HepG2 (cell line): Measurements from ENCODE around the gene SMIM43. TPM values are rescaled to one million over a fixed set of nuclear protein-coding genes. Genes with fewer than 3 reads are reported as not detected.

Experiments
- ATAC-seq: fragments of 200-7000 bp; cut with Tn5 transposase; 3 replicates; pipeline ENCODE4 v1.9.1; 2020; ENCODE audit warnings: mild to moderate bottlenecking, moderate library complexity
- BruUV-seq: library from RNA; stranded (reverse); fragments of 400-500 nt; replicated peaks from 2 replicates; lab custom pipeline; 2021; lab: Mats Ljungman, UMichigan
- CTCF ChIA-PET: fragments of 300-600 bp; formaldehyde crosslinking; extraction: SDS; loops from one replicate; lab custom pipeline; 2021; ENCODE audit warnings: low total read pairs, inconsistent platforms, low intra/inter-chr PET ratio; lab: Yijun Ruan, JAX
- POLR2A ChIA-PET: fragments of 350-600 bp; sonication (Branson Sonifier 250); formaldehyde crosslinking; loops from one replicate; lab custom pipeline; 2020; ENCODE audit warnings: antibody characterized with exemption, inconsistent platforms; lab: Yijun Ruan, JAX
- DNase-seq: peaks from one replicate; pipeline ENCODE4 v3.0.0-alpha.2; 2015; ENCODE audit warnings: low spot score
- FAIRE-seq: peaks from 3 replicates; lab custom pipeline; 2011; peaks lifted over from hg19 to GRCh38; lab: Jason Lieb, UNC
- H2AFZ ChIP-seq: one replicate; pipeline ENCODE4 v1.6.1; 2011; ENCODE audit warnings: low read length, inconsistent platforms
- H3K27ac ChIP-seq: fragments of 300-600 bp; 3 replicates; pipeline ENCODE4 v1.8.0; 2011; ENCODE audit warnings: mixed run types, mild to moderate bottlenecking, mixed read lengths, low read length, inconsistent platforms; ENCODE audit not compliant: insufficient read depth; ENCODE audit errors: extremely low read length
- H3K27me3 ChIP-seq, 2 experiments: fragments of 200-600 bp in 1 of 2; 2 replicates in 1 of 2; 3 replicates in 1 of 2; pipeline versions ENCODE4 v1.6.0 to v1.8.0; 2011; ENCODE audit warnings: low read length in 2 of 2, mild to moderate bottlenecking in 2 of 2, moderate library complexity in 2 of 2, inconsistent platforms in 1 of 2; ENCODE audit not compliant: insufficient read depth in 2 of 2, control insufficient read depth in 1 of 2
- H3K36me3 ChIP-seq, 2 experiments: fragments of 200-600 bp in 1 of 2; replicated peaks in 1 of 2; 2 replicates in 1 of 2; 3 replicates in 1 of 2; pipeline versions ENCODE4 v1.5.1 to v1.8.0; 2011; ENCODE audit warnings: low read length in 2 of 2, inconsistent platforms in 1 of 2; ENCODE audit not compliant: insufficient read depth in 2 of 2, control insufficient read depth in 1 of 2
- H3K4me1 ChIP-seq: 2 replicates; pipeline ENCODE4 v1.5.1; 2012; ENCODE audit warnings: low read length, inconsistent platforms; ENCODE audit not compliant: insufficient read depth
- H3K4me2 ChIP-seq: 2 replicates; pipeline ENCODE4 v1.6.0; 2011; ENCODE audit warnings: low read depth, low read length, inconsistent platforms
- H3K4me3 ChIP-seq, 3 experiments: fragments of 200-600 bp in 1 of 3; sonication (generic), shearing (Covaris generic) in 1 of 3; replicated peaks in 1 of 3; 2 replicates each; pipeline ENCODE4 v1.5.1; 2011 to 2016; ENCODE audit warnings: low read length in 3 of 3, inconsistent platforms in 2 of 3, low read depth in 2 of 3, mild to moderate bottlenecking in 2 of 3, control low read depth in 1 of 3, mixed read lengths in 1 of 3; ENCODE audit not compliant: insufficient read depth in 1 of 3
- H3K79me2 ChIP-seq: one replicate; pipeline ENCODE4 v1.6.1; 2011; ENCODE audit warnings: low read length, inconsistent platforms; ENCODE audit not compliant: insufficient read depth
- H3K9ac ChIP-seq: 2 replicates; pipeline ENCODE4 v1.6.0; 2011; ENCODE audit warnings: mild to moderate bottlenecking, low read depth, low read length, inconsistent platforms; ENCODE audit not compliant: insufficient read depth
- H3K9me3 ChIP-seq: 2 replicates; pipeline ENCODE4 v1.5.1; 2012; ENCODE audit warnings: mild to moderate bottlenecking, low read length
- H4K20me1 ChIP-seq: 2 replicates; pipeline ENCODE4 v1.6.0; 2011; ENCODE audit warnings: inconsistent platforms, mild to moderate bottlenecking, low read length, moderate library complexity; ENCODE audit not compliant: insufficient read depth
- GLMP ChIP-seq: sonication (generic); formaldehyde crosslinking; IDR thresholded peaks from 2 replicates; pipeline ENCODE4 v1.9.0; 2021; ENCODE audit warnings: missing genetic modification reagents, mild to moderate bottlenecking, borderline replicate concordance
- HMGXB3 ChIP-seq: sonication (generic); formaldehyde crosslinking; IDR thresholded peaks from 2 replicates; pipeline ENCODE4 v1.4.0; 2020; ENCODE audit warnings: missing genetic modification reagents, borderline replicate concordance
- HNF1B ChIP-seq: sonication (generic); formaldehyde crosslinking; IDR thresholded peaks from 2 replicates; pipeline ENCODE4 v1.5.1; 2020; ENCODE audit warnings: mild to moderate bottlenecking, moderate library complexity, missing genetic modification reagents
- KAT8 ChIP-seq: IDR thresholded peaks from 2 replicates; pipeline ENCODE4 v1.6.1; 2016; ENCODE audit warnings: missing genetic modification reagents, missing compliant biosample characterization
- MTF1 ChIP-seq: sonication (generic); formaldehyde crosslinking; IDR thresholded peaks from 2 replicates; pipeline ENCODE4 v1.5.0; 2020; ENCODE audit warnings: missing genetic modification reagents
- POLR2G ChIP-seq: fragments of 200-400 bp; formaldehyde crosslinking; IDR thresholded peaks from 2 replicates; pipeline ENCODE4 v1.6.1; 2018; ENCODE audit warnings: mild to moderate bottlenecking, low read depth, low read length, moderate library complexity
- RBFOX2 ChIP-seq: fragments of 200-400 bp; formaldehyde crosslinking; IDR thresholded peaks from 2 replicates; pipeline ENCODE4 v1.6.1; 2017; ENCODE audit warnings: low read depth, mild to moderate bottlenecking, low read length
- ZNF17 ChIP-seq: sonication (generic); formaldehyde crosslinking; IDR thresholded peaks from 2 replicates; pipeline ENCODE4 v1.5.0; 2020; ENCODE audit warnings: mild to moderate bottlenecking, missing genetic modification reagents
- ZNF230 ChIP-seq: sonication (generic); formaldehyde crosslinking; IDR thresholded peaks from 2 replicates; pipeline ENCODE4 v1.4.0; 2020; ENCODE audit warnings: mild to moderate bottlenecking, missing genetic modification reagents
- ZNF562 ChIP-seq: sonication (generic); formaldehyde crosslinking; IDR thresholded peaks from 2 replicates; pipeline ENCODE4 v1.8.0; 2022; ENCODE audit warnings: missing genetic modification reagents, borderline replicate concordance
- ZNF652 ChIP-seq: IDR thresholded peaks from 2 replicates; pipeline ENCODE4 v1.6.1; 2016; ENCODE audit warnings: low read depth, borderline replicate concordance
- ZNF768 ChIP-seq: sonication (generic); formaldehyde crosslinking; IDR thresholded peaks from 2 replicates; pipeline ENCODE4 v1.4.0; 2020; ENCODE audit warnings: missing genetic modification reagents
- ZSCAN21 ChIP-seq: sonication (generic); formaldehyde crosslinking; IDR thresholded peaks from 2 replicates; pipeline ENCODE4 v1.8.0; 2022; ENCODE audit warnings: mild to moderate bottlenecking, missing genetic modification reagents, moderate library complexity, borderline replicate concordance
- WGBS: methylation state at CpG from one replicate; pipeline ENCODE4 v1.1.6; 2017; ENCODE audit warnings: low lambda C conversion rate; 5-methylcytosine and 5-hydroxymethylcytosine counted together
- in situ Hi-C: cut with HindIII; loops from 2 replicates; pipeline ENCODE4 v1.10.0; 2017; ENCODE audit warnings: low pct_unique_long_range_greater_than_20kb; ENCODE audit not compliant: extremely low pct_ligation_motif_present
- intact Hi-C: fragments of 100-400 bp; cut with micrococcal nuclease; formaldehyde crosslinking; loops from one replicate; pipeline ENCODE4 v1.10.0; 2022; ENCODE audit not compliant: unreplicated experiment
- polyA plus RNA-seq, 8 experiments: library from polyadenylated mRNA; depleted of rRNA in 3 of 8; stranded (reverse) in 7 of 8; unstranded in 1 of 8; fragments of >200 nt; fragmentation: Illumina TruSeq in 4 of 8; extraction: Trizol in 4 of 8; gene quantifications; 2 replicates each; pipeline versions ENCODE4 v1.2.1 to v1.2.3, GENCODE V29; 2011 to 2016; ENCODE audit warnings: low read depth in 4 of 8, missing spikeins in 1 of 8, mixed read lengths in 1 of 8; ENCODE audit not compliant: insufficient read depth in 1 of 8
- total RNA-seq, 5 experiments: library from RNA; depleted of rRNA; stranded (reverse); fragments of >200 nt; fragmentation: Illumina TruSeq; extraction: Trizol; gene quantifications; 2 replicates each; pipeline ENCODE4 v1.2.3, GENCODE V29; 2016; ENCODE audit warnings: low read depth in 1 of 5

SMIM43 gene
- total and polyA plus RNA-seq, 2 of the 13 experiments (the other 11 are each of a cell fraction or from before 2014, with no cell fraction given) = not detected

- ChIA-PET POLR2A (no interaction called here), CTCF (no interaction called here)
- Histone ChIP-seq H3K4me1 (no peaks in the 10 kb centered on the region), H3K9ac (no peak overlapping the region), H2AFZ (no peak overlapping the region), H3K4me3 (no peak overlapping the region), H4K20me1 (no peaks in the 10 kb centered on the region), H3K27ac (no peak overlapping the region), H3K27me3 (peaks cover 0 to 16% of the 10 kb centered on the region in 2 experiments; a peak in 4 of 5 replicates), H3K36me3 (no peaks in the 10 kb centered on the region), H3K9me3 (no peaks in the 10 kb centered on the region), H3K79me2 (no peaks in the 10 kb centered on the region), H3K4me2 (no peak overlapping the region)
- FAIRE-seq = no peak
- BruUV-seq = no TSS peak
- intact Hi-C loops (no loop called here), in situ Hi-C loops (no loop called here)
- no peak for ATAC-seq
- TF ChIP-seq ZSCAN21 (CRISPR knock-in tag) = no peak
- TF ChIP-seq HMGXB3 (CRISPR knock-in tag) = no peak
- no peak for TF ChIP-seq GLMP (CRISPR knock-in tag)
- TF ChIP-seq KAT8 (CRISPR knock-in tag) = no peak
- TF ChIP-seq HNF1B (CRISPR knock-in tag) = no peak
- TF ChIP-seq ZNF17 (CRISPR knock-in tag) = no peak
- no peak for TF ChIP-seq ZNF652 (CRISPR knock-in tag)
- no peak for TF ChIP-seq ZNF230 (CRISPR knock-in tag)
- TF ChIP-seq MTF1 (CRISPR knock-in tag) = no peak
- no peak for TF ChIP-seq POLR2G
- no peak for TF ChIP-seq ZNF562
- no peak for TF ChIP-seq RBFOX2
- TF ChIP-seq ZNF768 = no peak
- no peak for DNase-seq
- 19% methylated on average over 6 of the region's 6 CpGs for WGBS
Measured at GRCh38 chr4:121776610-121777401, 11.8 kb upstream of the SMIM43 start.
